Fibroblast of upper back skin (primary cell): ENCODE measurements around the gene PRKCA.
"Not testable (repeated sequence)": the region's sequence is repeated elsewhere in the genome, so short reads cannot be mapped to it uniquely, and the experiment has no call there.

Experiments
- DNase-seq: peaks from one replicate; pipeline ENCODE4 v3.0.0-alpha.2; 2013

PRKCA gene

DNA sequence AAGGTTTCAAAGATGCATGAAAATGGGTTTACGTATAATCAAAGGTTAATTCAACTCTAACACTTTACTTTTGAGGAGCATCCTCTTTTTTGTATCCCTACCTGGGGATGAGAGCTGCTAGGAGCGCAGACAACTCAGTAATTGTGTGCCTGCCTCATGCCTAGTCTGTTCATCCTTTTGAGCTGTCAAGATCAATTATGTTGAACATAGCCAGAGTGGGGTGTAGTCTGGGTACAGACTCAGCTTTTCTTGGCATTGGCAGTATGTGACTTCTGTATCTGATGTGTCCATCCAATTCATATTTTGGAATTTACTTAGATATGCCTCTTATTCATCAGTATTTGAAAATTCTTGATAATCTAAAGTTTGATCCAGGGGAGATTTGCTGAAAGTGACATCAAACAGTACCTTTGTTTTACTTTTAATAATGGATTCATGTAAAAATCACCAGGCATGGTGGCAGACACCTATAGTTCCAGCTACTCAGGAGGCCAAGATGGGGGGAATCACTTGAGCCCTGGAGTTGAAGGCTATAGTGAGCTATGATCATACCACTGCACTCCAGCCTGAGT is 24.1 kb downstream of the PRKCA start:
- DNase-seq, result no peak

DNA sequence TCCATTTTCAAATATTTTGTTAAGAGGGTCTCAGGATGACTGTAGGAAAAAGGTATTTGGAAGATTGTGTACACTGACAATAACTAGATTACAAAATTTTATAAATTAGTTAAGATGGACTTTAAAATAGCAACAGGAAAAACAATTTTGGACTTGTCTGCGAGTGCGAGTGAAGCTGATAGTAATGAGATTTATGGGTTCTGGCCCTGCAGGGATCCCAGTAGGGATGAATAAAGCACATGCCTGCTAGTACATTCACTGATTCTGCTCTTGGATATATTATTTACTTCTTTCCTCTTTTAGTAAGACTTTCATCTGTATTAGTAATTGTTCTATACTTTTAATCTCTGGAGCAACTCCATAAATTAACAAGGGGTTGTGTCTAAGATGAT is 28.2 kb downstream of the PRKCA start:
- no peak for DNase-seq

DNA sequence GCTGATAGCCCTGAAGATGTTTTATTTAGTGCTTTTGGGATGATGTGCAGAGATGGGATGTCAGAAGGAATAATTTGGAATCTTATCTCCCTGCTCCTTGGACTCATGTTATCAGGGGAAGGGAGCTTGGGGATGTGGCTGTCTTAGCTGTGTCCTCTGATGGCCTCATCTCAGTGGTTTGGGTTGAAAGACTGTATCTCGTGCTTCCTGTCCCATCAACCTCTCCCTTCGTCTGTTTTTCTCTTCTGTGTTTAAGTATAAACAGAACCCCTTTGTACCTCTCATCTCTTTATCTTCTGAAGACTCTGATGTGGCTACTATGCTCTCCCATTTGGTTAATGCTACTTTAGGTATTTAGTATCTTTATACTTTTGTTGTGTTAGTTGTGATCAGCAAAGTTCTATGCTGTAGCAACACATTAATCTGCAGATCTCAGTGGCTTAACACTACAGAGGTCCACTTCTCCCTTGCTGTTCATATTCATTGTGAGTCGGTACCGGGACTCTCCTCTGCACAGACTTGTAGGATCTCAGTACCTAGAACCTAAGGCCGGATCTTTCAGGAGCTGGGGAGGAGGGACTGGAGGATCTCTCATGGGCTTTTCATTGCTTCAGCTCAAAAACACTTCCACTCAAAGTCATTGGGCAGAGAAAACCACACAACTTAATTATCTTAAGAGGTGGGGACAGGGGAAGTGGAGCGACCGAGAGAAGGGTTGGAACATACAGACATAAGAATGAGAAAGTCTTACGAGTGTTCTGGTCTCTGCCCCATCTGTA is 28.8 kb downstream of the PRKCA start:
- no peak for DNase-seq

DNA sequence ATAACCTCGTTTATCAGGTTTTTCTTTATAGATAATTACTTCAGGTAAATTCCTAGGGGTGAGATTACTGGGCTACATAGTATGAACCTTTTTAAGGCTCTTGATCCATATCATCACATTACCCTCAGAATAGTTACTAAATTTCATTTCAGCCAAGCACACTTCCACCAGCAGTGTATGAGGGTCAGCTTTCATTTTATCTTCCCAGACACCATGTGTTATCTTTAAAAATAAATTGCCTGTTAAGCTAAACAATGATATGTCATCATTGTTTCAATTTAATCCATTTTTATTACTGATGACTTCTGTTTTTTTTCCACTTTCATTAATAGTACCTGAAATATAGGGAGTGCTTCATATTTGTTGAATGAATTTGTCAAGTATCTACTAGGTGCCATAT is 33.4 kb downstream of the PRKCA start:
- DNase-seq, result no peak

DNA sequence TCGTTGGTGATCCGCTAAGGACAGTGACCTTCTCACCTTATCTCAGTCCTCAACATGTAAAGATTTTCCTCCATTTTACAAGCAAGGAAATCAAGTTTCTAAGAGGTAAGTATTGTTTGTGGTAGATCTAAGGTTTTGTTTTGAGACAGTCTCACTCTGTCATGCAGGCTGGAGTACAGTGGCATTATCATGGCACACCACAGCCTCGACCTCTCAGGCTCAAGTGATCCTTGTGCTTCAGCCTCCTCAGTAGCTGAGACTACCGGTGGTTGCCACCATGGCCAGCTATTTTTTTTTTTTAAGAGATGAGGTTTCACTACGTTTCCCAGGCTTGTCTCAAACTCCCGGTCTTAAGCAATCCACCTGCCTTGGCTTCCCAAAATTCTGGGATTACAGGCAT is 34.9 kb downstream of the PRKCA start:
- no peak for DNase-seq

- peak; percentile 21 for DNase-seq
Measured at GRCh38 chr17:66337866-66338485, 35.6 kb downstream of the PRKCA start.

DNA sequence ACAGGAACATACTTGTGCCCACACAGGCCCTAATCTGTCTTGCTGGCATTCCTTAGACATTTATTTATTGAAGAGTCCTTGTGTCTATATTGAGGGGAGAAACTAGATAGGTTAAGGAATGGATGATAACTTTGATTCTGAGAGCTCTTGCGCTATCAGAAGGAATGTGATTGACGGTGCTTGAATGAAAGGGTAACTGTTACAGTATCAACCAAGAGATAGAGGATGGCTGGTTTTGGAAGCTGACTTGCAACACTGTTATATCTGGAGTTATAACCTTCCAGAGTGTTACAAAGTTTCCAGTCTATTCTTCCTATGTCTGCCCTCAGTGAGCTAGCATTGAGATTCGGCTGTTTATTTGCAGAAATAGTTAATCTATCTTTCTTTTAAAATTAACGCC is 36.5 kb downstream of the PRKCA start:
- DNase-seq, result no peak

GRCh38 chr17:66339561-66339960 is 37.1 kb downstream of the PRKCA start:
- no peak for DNase-seq

- no peak for DNase-seq
Measured at GRCh38 chr17:66340720-66341119, 38.3 kb downstream of the PRKCA start.

GRCh38 chr17:66341462-66341861 is 39.0 kb downstream of the PRKCA start:
- DNase-seq, result no peak

DNA sequence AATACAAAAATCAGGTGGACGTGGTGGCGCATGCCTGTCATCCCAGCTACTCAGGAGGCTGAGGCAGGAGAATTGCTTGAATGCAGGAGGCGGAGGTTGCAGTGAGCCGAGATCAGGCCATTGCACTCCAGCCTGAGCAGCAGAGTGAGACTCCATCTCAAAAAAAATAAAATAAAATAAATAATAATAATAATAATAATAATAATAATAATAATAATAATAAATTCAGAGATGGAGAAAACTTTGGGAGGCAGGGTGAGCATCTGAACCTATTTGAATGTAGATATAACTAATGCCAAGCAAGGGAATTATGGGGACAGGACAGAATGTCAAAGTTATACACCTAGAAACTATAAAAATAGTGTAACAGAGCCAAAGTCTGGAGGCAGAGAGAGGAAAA is 39.9 kb downstream of the PRKCA start:
- DNase-seq, result not testable (repeated sequence)

GRCh38 chr17:66343531-66344078 is 41.2 kb downstream of the PRKCA start:
- no peak for DNase-seq

DNA sequence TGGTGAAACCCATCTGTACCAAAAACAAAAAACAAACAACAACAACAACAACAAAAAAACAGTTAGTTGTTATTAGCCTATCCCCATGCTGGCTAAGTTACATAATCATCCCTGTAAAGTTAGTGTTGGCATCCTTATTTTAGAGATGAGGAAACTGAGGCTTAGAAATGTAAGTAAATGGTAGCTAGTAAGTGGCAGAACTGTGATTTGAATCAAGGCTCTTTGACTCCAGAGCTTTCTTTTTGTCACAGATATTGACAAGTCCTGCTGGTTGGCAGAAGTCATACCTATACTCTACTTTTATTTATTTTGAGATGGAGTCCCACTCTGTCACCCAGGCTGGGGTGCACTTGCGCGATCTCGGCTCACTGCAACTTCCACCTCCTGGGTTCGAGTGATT is 42.1 kb downstream of the PRKCA start:
- DNase-seq, result no peak

GRCh38 chr17:66345264-66345663 is 42.9 kb downstream of the PRKCA start:
- DNase-seq, result no peak

DNA sequence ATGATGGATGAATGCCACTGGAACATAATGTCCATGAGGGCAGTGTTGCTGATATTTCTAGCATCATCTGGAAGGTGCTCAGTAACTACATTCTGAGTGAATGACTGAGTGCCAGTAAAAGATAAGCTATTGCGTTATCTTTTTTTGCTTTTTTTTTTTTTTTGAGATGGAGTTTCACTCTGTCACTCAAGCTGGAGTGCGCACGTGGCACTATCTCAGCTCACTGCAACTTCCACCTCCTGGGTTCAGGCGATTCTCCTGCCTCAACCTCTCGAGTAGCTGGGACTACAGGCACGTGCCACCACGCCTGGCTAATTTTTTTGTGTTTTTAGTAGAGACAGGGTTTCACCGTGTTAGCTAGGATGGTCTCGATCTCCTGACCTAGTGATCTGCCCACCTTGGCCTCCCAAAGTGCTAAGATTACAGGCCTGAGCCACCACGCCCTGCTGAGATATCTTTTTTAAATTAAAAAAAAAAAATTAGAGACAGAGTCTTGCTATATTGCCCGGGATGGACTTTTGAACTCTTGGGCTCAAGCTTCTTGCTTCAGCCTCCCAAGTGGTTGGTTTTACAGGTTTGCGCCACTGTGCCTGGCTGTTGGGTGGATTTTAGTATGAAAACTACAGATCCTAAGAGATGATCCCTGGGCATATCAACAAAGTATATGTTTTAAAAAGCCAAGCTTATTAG is 43.7 kb downstream of the PRKCA start:
- DNase-seq, result not testable (repeated sequence)

DNA sequence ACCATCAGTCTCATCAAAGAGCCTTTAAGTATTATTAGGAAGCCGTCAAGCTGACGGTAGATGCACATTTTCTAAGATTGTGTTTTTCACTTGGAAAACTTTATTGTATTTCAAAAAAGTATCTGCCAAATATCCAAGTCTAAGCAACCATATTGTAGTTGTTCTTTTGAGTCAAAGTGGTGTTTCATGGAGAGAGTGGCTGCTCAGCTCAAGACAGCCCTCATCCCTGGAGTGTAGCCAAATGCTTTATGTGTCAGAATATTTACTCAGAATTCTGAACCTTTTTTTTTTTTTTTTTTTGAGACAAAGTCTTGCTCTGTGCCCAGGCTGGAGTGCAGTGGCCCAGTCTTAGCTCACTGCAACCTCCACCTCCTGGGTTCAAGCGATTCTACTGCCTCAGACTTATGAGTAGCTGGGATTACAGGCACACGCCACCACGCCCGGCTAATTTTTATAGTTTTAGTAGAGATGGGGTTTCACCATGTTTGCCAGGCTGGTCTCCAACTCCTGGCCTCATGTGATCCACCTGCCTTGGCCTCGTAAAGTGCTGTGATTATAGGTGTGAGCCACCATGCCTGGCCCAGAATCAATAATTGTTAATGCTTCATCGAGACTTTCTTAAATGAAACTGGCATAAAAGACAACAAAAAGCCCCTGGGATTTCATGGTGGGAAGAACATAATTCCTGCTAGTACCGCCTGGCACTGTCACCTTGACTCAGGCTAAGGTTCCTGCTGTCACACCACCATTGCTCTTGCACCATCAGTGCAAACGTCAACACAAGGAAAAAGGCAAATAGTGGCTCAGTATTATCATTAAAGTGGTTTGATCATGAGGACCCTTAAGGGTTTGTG is 45.5 kb downstream of the PRKCA start:
- peak; percentile 70 for DNase-seq

DNA sequence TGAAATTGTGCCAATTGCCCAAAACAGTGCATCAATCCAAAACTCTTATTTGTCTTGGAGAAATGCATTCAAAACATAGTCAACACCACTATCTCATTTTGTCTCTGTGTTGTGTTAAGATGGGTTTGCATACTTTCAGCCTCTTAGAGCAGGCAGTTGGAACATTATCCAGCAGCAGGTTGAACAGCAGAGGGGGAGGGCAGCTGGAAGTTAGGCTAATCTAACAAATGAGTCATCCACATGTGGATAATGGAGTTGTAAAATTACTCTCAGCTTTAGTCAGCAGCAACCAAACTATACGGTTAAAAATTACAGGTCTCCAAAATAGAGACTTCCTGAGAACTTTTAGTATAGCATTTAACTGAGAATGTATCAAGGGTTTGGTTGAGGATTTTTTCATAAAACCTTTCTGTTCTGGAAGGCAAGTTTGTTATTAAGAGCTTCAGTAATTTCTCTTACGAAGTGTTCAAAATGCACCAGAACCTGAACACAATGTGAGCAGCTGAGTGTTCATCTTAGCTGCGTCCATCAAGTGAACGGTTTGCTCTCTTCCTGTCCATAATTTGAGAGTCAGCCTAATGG is 46.3 kb downstream of the PRKCA start:
- DNase-seq, result peak; percentile 77

- no peak for DNase-seq
Measured at GRCh38 chr17:66349521-66350254, 47.3 kb downstream of the PRKCA start.

- not testable (repeated sequence) for DNase-seq
Measured at GRCh38 chr17:66350576-66350975, 48.2 kb downstream of the PRKCA start.

DNA sequence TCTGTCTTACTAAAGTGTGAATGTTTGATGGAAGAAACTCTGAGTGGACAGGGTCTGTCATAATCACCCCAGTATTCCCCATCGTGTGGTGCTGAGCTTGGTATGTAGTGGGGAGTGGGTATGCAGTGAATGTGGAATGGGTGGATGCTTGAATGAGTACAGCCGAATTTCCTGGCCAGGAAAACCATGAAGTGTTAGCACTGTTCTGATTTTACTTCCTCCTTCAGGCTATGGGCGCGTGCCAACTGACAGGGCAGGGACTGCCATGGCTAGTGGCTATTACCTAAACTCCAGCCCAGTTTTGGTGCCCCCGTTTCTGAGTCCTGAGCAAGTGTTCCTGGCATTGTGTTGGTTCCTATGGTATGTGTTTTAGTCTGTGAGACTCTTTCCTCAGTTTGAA is 48.6 kb downstream of the PRKCA start:
- no peak for DNase-seq

- DNase-seq, result no peak
Measured at GRCh38 chr17:66351701-66352100, 49.3 kb downstream of the PRKCA start.
